Stimulated activated CD8-positive, alpha-beta memory T cell treated with anti-CD3 and anti-CD28 coated beads, Interleukin-12 subunit alpha, Interleukin-12 subunit beta, amount 100 ng/mL, for 24 hours (primary cell): ENCODE results near the gene SLAMF8.
A peak's percentile ranks its signal among the peaks of the same experiment; 100 is the strongest.

Source experiments
- DNase-seq: peaks from one replicate; pipeline ENCODE4 v3.0.0-alpha.2; 2020; ENCODE audit errors: extremely low read depth

SLAMF8 gene

DNA sequence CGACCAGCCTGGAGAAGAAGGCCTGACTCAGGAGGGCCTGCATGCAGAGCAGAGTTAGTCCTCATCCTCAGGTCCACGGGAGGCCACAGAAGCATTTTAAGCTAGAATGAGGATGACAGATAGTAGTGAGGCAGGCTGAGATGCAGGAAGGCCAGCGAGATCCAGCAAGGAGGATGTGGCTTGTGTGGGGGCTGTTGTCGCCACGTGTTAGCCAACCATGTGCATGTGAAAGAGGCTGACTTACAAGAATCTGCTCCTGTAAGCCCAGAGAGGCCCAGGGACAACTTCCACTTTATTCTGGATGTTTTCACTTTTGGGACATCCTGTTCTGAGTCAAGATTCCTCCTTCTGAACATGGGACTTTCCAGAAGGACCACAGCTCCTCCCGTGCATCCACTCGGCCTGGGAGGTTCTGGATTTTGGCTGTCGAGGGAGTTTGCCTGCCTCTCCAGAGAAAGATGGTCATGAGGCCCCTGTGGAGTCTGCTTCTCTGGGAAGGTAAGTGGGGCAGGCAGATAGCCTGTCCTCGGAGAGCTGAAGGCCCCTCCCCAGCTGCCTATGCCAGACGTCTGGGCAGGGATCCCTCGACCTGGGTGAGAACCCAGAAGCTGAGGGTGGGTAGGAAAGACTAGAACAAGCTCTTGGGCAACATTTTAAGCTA, at the start of gene SLAMF8:
SLAMF8 (plus strand) TSS at position 433 of the 661 bp plus-strand sequence; CDS start at position 459, 26 bp downstream.
- DNase-seq, result peak; percentile 21

DNA sequence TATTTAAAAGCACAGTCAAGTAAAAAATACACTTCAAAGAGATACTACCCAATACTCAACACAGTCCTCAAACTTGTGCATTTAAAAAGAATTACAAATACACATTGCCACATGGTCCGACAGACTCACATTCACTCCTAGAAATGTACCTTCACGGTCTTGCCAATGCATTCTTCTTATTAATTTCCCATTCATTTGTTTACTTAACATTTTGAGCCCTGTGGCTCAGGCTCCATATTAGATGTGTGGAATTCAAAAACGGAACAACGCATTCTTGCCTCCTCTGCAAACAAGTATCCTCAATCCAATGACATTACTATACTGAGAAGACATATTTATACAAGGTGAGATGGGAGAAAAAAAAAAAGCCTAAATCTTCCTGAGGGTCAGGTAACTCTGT, 48.4 kb upstream of the SLAMF8 start:
- no peak for DNase-seq

DNA sequence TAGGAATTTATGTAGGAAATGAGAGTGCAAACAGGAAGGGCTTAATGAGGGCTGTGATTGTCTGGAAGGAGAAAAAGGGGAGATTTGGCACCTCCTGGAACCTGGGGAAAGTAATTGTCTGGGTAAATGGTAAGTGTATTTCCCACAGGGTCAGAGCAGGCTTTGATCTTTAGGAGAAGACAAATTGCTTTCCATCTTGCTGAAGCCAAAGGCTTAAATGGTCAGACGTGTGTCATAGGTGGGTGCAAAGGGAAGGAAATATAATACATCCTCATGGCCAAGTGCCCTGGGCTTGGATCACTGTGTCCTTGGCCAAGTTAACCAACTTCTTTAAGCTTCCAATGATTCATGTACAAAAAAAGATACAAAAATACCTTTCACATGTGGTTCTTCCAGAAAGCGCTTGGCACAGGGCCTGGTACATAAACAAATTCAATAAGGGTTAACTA, 47.2 kb upstream of the SLAMF8 start:
- DNase-seq, result no peak

DNA sequence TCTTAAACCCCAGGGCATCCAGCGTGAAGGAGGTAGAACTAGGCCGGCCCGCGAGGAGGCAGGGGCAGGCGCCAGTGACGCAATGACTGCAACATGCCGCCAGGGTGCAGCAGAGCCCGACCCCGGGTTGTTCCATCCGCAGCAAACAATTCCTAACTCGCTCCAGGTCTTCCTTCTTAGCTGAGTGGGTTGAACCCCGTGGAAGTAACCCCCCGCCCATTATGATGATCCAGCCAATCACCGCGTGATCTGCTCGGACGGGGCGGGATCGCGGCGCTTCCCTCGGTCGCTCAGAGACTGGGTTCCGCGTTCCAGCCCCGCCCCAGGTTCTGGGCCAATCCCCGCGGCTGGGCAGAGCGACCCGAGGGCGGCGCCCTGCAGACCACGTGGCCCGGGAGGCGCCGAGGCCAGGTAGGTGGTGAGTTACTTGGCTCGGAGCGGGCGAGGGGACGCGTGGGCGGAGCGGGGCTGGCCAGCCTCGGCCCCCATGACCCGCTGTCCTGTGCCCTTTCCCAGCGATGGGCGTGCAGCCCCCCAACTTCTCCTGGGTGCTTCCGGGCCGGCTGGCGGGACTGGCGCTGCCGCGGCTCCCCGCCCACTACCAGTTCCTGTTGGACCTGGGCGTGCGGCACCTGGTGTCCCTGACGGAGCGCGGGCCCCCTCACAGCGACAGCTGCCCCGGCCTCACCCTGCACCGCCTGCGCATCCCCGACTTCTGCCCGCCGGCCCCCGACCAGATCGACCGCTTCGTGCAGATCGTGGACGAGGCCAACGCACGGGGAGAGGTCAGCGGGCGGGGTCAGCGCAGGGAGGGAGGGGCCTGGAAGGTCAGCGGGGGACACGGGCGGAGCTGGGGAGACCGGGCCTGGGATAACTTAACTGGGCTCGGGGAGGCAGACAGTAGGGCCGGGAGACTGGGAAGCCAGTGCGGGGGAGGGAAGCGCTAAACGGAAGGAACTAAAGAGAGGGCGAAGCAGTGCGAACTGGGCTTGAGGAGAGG, 45.8 kb upstream of the SLAMF8 start, which contains the start of gene DUSP23:
DUSP23 (plus strand) TSS at position 380 of the 1,000 bp plus-strand sequence; CDS start at position 519, 139 bp downstream.
- DNase-seq, result peak; percentile 80

DNA sequence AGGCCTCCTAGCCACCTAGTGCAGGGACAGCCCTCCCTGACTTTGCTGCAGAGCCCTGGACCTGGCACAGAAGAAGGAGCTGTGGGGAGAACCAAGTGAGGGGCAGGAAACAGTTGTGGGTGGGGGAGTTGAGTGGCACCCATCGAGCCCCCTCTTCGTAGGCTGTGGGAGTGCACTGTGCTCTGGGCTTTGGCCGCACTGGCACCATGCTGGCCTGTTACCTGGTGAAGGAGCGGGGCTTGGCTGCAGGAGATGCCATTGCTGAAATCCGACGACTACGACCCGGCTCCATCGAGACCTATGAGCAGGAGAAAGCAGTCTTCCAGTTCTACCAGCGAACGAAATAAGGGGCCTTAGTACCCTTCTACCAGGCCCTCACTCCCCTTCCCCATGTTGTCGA, 44.7 kb upstream of the SLAMF8 start:
- DNase-seq, result no peak

DNA sequence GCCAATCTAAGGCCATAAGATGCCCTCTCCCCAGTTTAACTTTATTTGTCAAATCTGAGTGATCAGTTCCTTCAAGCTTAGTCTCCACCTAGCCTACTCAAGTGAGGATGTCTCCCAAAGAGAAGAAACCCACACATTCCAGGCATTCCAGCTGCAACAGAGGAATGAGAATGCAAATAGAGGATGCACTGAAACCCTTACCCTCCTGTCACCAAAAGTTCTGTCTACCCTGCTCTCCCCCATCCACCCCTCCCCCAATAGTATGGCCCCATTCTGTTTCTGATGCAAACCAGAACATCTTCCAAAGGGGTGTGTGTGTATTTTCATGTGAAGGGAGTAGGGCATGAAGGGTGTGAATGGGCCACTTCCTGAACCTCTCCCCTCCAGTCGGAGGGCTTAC, 42.9 kb upstream of the SLAMF8 start:
- no peak for DNase-seq

DNA sequence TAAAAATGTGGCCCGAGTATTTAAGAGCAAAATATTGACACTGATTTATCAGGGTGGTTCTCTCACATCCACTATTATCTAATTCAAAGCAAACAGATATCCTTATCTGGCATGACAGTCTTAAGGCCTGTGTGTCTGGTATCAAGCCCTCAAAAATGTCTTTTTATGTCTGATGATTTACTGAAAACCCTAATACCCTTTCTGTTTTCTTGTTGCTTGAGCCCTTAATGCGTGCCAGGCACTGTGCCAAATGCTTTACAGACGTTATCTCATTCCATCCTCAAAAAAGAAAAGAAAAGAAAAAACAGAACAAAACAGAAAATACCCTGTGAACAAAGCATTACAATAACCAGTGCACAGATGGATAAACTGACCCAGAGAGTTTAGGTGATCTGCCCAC, 40.2 kb upstream of the SLAMF8 start:
- no peak for DNase-seq

DNA sequence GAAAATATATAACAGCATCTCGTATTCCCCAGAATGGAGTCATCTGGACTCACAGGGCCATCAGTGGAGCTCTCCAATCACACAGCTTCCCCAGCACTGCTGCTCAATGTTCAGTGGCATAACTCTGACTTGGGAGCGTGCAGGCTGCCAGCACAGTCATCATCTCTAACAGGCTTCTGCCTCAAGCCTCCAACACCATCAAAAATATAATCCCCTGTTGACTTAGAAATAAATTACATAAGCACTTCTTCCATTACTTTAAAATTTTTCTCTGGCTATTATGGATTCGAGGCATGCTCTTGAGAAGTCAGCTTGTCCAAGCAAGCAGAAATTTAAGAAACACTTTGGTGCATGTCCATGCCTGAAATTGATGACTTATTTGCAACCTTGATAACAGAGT, 39.7 kb upstream of the SLAMF8 start:
- no peak for DNase-seq

DNA sequence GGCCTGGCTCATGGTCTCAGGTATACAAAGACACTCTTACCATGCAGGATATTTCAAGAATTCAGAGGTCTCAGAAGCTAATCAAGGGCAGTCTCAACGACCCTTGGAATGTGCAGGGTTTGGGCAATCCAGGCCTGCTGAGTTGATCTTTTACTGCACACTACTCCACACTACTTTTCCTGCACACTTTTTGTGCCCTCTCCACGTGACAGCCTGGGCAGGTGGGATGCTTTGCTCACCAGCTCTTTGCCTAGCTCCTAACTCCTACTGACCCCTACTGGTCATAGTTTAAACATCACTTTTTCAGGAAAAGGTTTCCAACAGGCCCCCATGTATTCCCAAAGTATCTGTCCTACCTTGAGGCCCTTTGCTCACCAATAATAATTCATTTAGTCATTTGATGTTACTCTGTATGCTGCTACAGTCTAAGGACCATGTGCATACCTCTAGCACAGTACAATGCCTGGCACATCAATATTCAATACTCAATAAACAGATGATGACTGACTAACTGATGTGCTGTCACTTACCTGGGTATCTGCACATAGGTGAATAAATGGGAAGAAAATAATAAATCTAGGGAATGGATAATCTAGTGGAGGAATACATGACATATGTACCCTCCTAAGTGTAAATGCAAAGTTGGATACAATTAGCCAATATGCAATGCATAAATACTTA, 36.3 kb upstream of the SLAMF8 start:
- no peak for DNase-seq

DNA sequence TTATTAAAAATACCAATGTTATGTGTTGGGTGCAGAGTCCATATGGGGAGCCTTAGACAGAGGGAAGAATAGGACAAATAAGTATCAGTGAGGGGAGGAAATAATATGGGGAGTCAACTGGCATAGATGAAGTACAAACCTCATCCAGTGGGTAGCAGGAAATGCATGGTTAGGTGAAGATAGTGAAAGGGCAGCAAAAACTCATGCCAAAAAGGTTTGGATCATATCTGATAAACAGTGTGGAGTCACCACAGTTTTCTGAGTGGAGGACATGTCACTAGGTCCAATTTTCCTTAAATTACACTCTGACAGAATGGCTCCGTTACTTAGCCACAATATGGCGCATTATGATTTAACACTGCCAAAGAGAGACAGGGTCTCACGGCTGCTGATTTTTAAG, 35.6 kb upstream of the SLAMF8 start:
- no peak for DNase-seq

DNA sequence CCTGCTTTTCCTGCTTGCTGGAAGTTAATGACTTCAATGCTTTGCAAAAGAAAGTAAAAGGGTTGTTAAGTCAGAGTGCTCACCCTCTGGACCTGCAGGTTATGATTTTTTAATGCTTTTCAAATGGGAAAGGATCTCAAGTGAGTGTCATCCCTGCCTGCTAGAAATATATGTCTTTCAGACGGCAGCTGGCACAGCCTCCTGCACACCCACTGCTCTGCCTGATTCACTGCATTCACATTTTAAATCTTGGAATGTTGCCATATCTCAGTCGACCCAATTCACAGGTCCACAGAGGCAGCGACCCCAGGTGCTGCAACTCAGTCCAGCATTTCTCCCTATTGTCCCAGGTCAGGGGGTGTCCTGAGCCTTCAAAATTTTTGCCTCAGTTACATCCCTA, 35.2 kb upstream of the SLAMF8 start:
- DNase-seq, result no peak

DNA sequence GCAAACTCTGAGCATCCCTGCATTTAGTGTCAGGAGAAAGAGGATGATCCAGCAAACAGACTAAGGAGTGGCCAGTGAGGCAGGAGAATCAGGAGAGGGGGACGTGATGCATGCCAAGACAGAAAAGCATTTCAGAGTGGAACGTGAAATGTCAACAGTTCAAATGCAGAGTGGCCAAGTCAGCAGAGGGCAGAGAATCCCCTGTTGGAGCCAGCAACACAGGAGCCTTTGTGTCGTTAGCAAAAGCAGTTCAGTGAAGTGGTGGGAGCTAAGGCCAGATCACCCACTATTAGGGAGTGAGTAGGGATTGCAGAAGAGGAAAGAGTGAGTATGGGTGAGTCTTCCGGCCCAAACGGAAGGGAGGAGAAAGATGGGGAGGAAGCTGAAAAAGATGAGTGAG, 31.1 kb upstream of the SLAMF8 start:
- DNase-seq, result no peak

DNA sequence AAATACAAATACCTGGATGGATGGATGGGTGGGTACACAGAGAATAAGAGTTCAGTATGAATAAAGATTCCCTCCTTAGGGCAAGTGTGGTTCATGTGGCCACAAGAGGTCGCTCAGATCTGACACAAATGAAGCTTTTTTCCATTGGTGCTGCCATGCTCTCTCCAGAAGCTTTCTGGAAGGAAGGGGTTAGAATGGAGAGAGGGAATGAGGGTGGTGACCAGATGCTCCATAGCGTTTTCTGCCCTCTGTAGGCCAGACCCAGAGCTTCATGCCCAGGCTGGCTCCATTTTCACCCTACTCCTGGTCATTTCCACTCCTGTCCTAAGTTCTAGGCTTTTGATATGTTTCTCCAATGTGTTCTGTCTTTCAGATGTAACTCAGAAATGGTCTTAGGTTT, 27.8 kb upstream of the SLAMF8 start:
- no peak for DNase-seq

DNA sequence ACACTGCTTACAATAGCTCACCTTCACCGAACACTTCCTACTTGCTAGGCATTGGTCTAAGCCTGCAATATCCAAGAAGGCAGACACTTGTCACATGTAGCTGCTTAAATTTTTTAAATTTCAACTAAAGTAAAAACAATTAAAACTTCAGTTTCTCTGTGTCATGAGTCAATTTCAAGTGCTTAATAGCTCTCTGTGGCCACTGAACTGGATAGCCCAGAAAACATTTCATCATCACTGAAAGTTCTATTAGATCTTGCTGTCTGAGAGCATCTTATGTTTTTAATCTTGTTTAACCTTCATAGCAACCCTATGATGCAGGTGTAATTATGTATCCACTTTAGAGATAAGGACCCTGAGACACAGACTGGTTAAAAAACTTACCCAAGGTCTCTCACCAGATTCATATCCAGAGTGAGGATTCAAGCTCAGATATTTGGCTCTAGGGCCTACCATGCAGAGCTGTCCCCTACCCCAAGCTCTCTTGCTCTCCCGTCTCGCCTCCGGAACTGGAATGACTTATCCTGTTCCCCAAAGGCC, 27.2 kb upstream of the SLAMF8 start:
- DNase-seq, result no peak

DNA sequence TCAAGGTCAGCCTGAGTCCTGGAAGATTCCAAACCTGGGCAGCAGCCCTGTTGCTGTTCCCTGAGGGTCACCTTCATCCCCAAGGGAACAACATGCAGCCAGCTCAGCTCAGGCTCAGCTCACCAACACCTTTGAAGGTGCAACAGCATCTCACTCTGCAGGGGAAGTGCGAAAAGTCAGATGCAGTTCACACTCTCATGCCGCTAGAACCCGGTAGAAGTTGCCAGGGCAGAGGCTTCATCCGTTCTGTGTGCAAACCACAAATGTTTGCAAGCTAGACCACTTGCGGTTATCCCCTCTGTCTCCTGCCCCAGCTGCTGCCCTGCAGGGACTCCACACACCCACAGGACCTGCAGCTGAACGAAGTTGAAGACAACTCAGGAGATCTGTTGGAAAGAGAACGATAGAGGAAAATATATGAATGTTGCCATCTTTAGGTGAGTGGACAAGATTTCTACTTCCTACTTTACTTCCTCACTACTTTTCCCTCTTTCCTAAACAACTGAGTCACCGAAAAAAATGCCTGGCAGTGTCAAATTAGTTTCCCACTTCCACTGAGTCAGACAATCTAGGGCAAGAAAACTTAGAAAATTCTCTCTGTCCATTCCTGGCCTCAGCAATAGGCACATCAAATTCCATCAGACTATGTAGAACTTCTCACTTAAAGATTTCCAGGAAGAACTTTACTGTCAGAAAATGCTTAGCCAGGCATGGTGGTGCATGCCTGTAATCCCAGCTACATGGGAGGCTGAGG, 26.3 kb upstream of the SLAMF8 start:
- no peak for DNase-seq

DNA sequence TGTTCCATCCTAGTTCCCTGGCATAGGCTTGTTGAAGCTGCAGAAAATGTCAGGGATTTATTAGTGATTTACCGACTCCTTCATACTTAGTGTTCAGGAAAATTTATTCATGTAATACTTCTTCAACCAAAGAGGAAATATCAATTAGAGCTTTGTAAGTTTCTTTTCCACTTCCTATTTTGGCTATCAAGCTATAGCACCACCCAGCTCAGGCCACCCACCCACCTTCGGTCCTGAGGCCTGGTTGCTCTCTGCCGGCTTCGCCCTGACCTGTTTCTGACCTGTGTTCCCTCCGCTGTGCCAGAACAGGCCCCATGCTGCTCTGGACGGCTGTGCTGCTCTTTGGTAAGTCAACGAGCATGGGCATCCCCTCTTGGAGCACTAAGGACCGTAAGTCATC, 24.6 kb upstream of the SLAMF8 start, which contains the start of gene FCRL6:
FCRL6 (plus strand) TSS at position 250 of the 400 bp plus-strand sequence; CDS start at position 315, 65 bp downstream.
- DNase-seq, result no peak

DNA sequence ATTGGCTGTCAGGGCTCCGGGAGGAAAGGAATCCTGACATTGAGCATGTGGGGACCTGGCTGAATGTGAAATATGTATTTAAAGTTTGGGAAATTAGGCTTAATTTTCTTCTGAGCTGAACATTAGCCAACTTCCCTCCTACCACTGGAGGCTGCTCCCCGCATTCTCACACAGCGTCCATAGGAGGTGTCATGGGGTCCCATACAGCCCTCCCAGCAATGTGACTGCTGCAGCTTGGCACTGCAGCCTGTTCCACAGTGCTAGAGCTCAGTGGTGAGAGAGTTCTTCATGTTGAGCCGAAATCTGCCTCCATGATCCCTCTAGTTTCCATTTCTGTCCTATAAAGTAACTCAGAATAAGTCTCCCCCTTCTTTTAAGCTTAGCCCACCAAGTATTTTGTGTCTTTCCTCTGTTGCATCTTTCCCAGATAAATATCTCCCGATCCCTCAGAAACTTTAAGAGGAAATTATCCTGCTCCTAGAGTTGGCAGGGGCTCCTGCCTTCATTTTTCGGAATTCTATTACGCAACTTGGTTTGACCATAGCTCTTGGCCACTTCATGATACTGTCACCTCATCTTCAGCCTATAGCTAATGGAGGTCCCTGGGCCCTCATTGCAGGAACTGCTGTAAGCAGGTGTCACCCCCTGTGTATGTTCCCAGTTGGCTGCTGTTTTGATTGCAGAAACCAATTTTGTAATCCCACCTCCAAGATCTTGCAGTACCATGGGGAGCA, 22.6 kb upstream of the SLAMF8 start:
- no peak for DNase-seq

DNA sequence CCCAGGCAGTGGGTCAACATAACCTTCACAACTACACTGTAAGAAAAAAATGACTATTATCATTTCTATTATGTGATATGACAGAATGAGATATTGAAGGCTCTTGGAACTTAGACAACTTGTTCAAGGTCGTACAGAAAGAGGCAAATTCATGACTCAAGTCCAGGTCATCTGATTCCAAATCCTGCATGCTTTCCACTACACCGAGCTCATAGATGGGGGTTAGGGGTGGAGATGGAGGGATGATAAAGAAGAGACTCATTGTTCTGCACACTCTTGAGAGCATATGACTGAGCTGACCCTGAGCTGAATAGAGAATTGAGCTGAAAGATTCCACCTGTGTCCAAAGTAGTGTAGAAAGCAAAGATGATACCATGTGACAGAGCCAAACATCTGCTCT, 21.7 kb upstream of the SLAMF8 start:
- DNase-seq, result no peak

DNA sequence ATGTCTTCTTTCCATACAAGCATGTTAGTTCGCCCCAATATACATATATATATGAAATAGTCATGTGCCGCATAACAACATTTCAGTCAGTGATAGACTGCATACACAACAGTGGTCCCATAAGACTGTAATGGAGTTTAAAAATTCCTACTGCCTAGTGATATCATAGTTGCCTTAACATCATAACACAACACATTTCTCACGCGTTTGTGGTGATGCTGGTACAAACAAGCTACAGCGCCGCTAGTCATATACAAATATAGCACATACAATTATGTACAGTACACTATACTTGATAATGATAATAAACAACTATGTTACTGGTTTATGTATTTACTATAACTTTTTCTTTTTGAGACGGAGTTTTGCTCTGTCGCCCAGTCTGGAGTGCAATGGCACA, 10.7 kb upstream of the SLAMF8 start:
- no peak for DNase-seq

DNA sequence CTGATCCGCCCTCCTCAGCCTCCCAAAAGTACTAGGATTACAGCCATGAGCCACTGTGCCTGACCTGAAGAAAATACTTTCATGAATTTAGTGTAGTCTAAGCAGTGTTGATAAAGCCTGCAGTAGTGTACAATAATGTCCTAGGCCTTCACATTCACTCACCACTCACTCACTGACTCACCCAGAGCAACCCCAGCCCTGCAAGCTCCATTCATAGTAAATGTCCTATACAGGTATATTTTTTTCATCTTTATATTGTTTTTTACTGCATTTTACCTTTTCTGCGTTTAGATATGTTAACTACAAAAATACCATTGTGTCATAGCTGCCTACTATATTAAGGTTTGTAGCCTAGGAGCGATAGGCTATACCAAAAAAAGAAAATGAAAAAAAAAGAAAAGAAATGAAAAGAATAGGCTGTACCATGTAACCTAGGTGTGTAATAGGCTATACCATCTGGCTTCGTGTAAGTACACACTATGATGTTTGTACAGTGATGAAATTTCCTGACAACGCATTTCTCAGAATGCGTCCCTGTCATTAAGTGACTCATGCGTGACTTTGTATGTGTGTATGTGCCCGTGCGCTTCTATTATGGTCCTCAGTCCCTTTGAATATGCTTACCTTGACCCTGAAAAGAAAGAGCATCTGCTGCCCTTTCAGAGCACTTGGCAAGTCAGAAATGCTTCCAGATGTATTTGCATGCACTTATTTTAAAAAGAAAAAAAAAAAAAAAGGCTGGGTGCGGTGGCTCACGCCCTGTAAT, 9.2 kb upstream of the SLAMF8 start:
- DNase-seq, result no peak
